Measurements from ENCODE around the gene VWA7. TPM values are rescaled to one million over a fixed set of nuclear protein-coding genes. Genes with fewer than 3 reads are reported as not detected.

The VWA7 gene
- polyA plus RNA-seq, 2 donors = 0.33 to 1.3 TPM

GRCh38 chr6:31778999-31779885, 2.1 kb upstream of the VWA7 start:
- WGBS, 2 donors = 83 to 86% methylated on average over 36 to 43 of the region's 43 CpGs
- H3K9me3 ChIP-seq (ENCODE audit: control insufficient read depth in 2 of 2, insufficient read depth in 1 of 2, low read depth in 1 of 2, low read length in 1 of 2) = no peaks in the 10 kb centered on the region

DNA sequence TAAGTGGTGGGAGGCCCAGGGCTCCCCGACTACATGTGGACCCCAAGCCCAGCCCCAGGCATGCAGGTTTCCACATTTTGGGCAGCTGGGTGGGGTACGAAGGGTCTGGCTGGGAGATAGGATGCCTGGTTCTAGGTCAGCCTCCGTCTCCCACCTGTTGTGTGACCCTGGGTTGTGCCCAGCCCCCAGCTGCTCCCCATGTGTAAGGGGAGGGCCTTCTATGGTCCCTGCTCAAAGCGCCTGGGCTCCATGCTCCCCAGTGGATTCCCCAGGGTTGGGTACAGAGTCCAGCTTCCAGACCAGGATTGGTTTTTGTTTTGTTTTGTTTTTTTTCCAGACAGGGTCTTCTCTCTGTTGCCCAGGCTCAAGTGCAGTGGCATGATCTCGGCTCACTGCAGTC, 1.1 kb upstream of the VWA7 start:
- 96 to 97% methylated on average over 5 of the region's 5 CpGs for WGBS, 2 donors
- Histone ChIP-seq H3K9me3 (ENCODE audit: control insufficient read depth in 2 of 2, insufficient read depth in 1 of 2, low read depth in 1 of 2, low read length in 1 of 2) (no peaks in the 10 kb centered on the region), H3K27me3 (ENCODE audit: control insufficient read depth in 1 of 2, insufficient read depth in 2 of 2, low read length in 2 of 2) (no peaks in the 10 kb centered on the region), H3K27ac (ENCODE audit: low read depth in 2 of 2, low read length in 1 of 2) (no peak overlapping the region), H3K4me1 (ENCODE audit: control insufficient read depth in 2 of 2, insufficient read depth in 2 of 2, low read length in 1 of 2) (peaks cover 6 to 9% of the 10 kb centered on the region in 2 donors), H3K4me3 (ENCODE audit: low read depth in 1 of 2, low read length in 2 of 2) (no peak overlapping the region), H3K36me3 (ENCODE audit: control insufficient read depth in 2 of 2, insufficient read depth in 2 of 2, low read length in 1 of 2) (peaks cover 8 to 45% of the 10 kb centered on the region in 2 donors)

More at GRCh38 chr6:31778999-31779885, 2.1 kb upstream of the VWA7 start:
- no peak overlapping the region for H3K27ac ChIP-seq (ENCODE audit: low read depth in 2 of 2, low read length in 1 of 2)
- H3K4me1 ChIP-seq (ENCODE audit: control insufficient read depth in 2 of 2, insufficient read depth in 2 of 2, low read length in 1 of 2) = peaks cover 6 to 9% of the 10 kb centered on the region in 2 donors
- no peak overlapping the region for H3K4me3 ChIP-seq (ENCODE audit: low read depth in 1 of 2, low read length in 2 of 2)
- peaks cover 8 to 49% of the 10 kb centered on the region in 2 donors for H3K36me3 ChIP-seq (ENCODE audit: control insufficient read depth in 2 of 2, insufficient read depth in 2 of 2, low read length in 1 of 2)
- no peaks in the 10 kb centered on the region for H3K27me3 ChIP-seq (ENCODE audit: control insufficient read depth in 1 of 2, insufficient read depth in 2 of 2, low read length in 2 of 2)

- H3K9me3 ChIP-seq (ENCODE audit: control insufficient read depth in 2 of 2, insufficient read depth in 1 of 2, low read depth in 1 of 2, low read length in 1 of 2) = no peaks in the 10 kb centered on the region
- H3K4me3 ChIP-seq (ENCODE audit: low read depth in 1 of 2, low read length in 2 of 2) = no peak overlapping the region
- H3K27ac ChIP-seq (ENCODE audit: low read depth in 2 of 2, low read length in 1 of 2) = peak overlapping the region in 1 of 2 donors; percentile 76
- H3K27me3 ChIP-seq (ENCODE audit: control insufficient read depth in 1 of 2, insufficient read depth in 2 of 2, low read length in 2 of 2) = no peaks in the 10 kb centered on the region
- WGBS, 2 donors = 85 to 92% methylated on average over 5 of the region's 5 CpGs
- H3K36me3 ChIP-seq (ENCODE audit: control insufficient read depth in 2 of 2, insufficient read depth in 2 of 2, low read length in 1 of 2) = peaks cover 8 to 42% of the 10 kb centered on the region in 2 donors
- H3K4me1 ChIP-seq (ENCODE audit: control insufficient read depth in 2 of 2, insufficient read depth in 2 of 2, low read length in 1 of 2) = peaks cover 6 to 9% of the 10 kb centered on the region in 2 donors
Measured at GRCh38 chr6:31777667-31778050, 531 bp upstream of the VWA7 start.

DNA sequence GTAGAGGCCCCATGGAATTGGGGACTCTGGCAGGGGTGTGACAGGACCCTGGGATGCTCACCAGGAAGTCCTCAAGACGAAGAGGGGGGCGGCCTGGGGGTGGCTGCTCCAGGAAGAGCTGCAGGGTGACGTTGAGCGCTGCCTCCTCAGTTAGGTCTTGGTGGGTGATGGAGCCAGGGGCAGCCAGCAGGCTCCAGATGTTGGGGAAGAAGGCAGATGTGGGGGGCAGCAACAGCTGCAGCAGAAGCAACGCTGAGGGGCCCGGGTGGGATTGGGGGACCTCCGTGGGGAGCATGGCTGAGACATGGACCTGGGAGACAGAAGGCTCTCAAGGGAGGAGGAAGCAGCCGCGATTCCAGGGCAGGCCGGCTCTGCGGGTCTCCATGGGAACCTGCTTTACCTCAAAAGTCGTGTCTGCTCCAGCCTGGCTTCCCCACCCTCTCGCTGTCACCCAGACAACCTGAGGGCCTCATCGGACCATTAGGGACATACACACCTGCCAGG, 591 bp downstream of the VWA7 start:
- no peaks in the 10 kb centered on the region for H3K27me3 ChIP-seq (ENCODE audit: control insufficient read depth in 1 of 2, insufficient read depth in 2 of 2, low read length in 2 of 2)
- H3K4me3 ChIP-seq (ENCODE audit: low read depth in 1 of 2, low read length in 2 of 2) = no peak overlapping the region

DNA sequence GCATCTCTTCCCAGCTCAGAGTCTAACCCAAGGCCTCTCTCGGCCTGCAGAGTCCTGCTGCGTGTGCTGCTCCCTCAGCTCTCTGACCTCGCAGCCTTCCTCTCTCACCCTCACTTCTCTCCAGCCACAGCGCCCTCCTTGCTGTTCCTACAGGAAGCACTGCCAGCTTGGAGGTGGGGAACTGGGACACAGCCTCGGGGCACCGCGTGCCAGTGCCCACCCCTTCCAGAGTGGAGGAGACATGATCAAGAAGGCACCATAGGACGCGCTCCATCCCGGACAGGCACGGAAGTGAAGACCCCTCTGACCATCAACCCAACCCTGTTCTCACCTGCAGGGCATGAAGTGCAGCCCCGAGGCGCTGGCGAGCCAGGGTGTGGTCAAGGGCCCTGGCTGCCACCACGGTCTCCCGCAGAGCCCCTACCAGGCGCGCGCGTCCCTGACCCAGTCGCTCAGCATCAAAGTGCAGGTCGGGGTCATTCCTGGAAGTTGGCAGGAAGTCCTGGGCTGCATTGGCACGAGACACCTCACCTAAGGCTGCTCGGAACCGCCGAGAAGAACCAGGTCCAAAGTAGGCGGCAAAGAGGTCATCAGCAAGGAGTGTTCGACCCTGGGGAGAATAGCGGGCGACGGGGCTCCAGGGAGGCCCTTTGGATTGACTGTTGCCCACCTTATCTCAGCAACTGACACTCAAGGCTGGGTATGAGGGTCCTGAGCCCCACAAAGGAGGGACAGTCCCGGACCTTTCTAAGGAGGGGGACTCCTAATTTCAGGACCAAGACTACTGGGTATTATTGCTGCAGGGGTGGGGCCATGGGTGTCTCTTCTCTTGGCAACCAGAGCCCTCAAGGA, 1.3 kb downstream of the VWA7 start:
- H3K4me1 ChIP-seq (ENCODE audit: control insufficient read depth in 2 of 2, insufficient read depth in 2 of 2, low read length in 1 of 2) = peaks cover 6 to 9% of the 10 kb centered on the region in 2 donors
- no peaks in the 10 kb centered on the region for H3K9me3 ChIP-seq (ENCODE audit: control insufficient read depth in 2 of 2, insufficient read depth in 1 of 2, low read depth in 1 of 2, low read length in 1 of 2)
- H3K27ac ChIP-seq (ENCODE audit: low read depth in 2 of 2, low read length in 1 of 2) = no peak overlapping the region
- no peak overlapping the region for H3K4me3 ChIP-seq (ENCODE audit: low read depth in 1 of 2, low read length in 2 of 2)
- peaks cover 7 to 25% of the 10 kb centered on the region in 2 donors for H3K36me3 ChIP-seq (ENCODE audit: control insufficient read depth in 2 of 2, insufficient read depth in 2 of 2, low read length in 1 of 2)
- no peaks in the 10 kb centered on the region for H3K27me3 ChIP-seq (ENCODE audit: control insufficient read depth in 1 of 2, insufficient read depth in 2 of 2, low read length in 2 of 2)
- 79 to 82% methylated on average over 32 of the region's 32 CpGs for WGBS, 2 donors

More for the DNA sequence above, 591 bp downstream of the VWA7 start:
- Histone ChIP-seq H3K9me3 (ENCODE audit: control insufficient read depth in 2 of 2, insufficient read depth in 1 of 2, low read depth in 1 of 2, low read length in 1 of 2) (no peaks in the 10 kb centered on the region), H3K36me3 (ENCODE audit: control insufficient read depth in 2 of 2, insufficient read depth in 2 of 2, low read length in 1 of 2) (peaks cover 8 to 32% of the 10 kb centered on the region in 2 donors), H3K4me1 (ENCODE audit: control insufficient read depth in 2 of 2, insufficient read depth in 2 of 2, low read length in 1 of 2) (peaks cover 6 to 9% of the 10 kb centered on the region in 2 donors), H3K27ac (ENCODE audit: low read depth in 2 of 2, low read length in 1 of 2) (peak overlapping the region in 1 of 2 donors; percentile 76)
- WGBS, 2 donors = 27 to 34% methylated on average over 13 to 14 of the region's 14 CpGs

- no peaks in the 10 kb centered on the region for H3K9me3 ChIP-seq (ENCODE audit: control insufficient read depth in 2 of 2, insufficient read depth in 1 of 2, low read depth in 1 of 2, low read length in 1 of 2)
- H3K27me3 ChIP-seq (ENCODE audit: control insufficient read depth in 1 of 2, insufficient read depth in 2 of 2, low read length in 2 of 2) = no peaks in the 10 kb centered on the region
- 59 to 67% methylated on average over 4 of the region's 4 CpGs for whole genome bisulfite sequencing, 2 donors
- H3K36me3 ChIP-seq (ENCODE audit: control insufficient read depth in 2 of 2, insufficient read depth in 2 of 2, low read length in 1 of 2) = peaks cover under 1 to 18% of the 10 kb centered on the region in 2 donors
- H3K4me1 ChIP-seq (ENCODE audit: control insufficient read depth in 2 of 2, insufficient read depth in 2 of 2, low read length in 1 of 2) = peaks cover 6 to 9% of the 10 kb centered on the region in 2 donors
- no peak overlapping the region for H3K27ac ChIP-seq (ENCODE audit: low read depth in 2 of 2, low read length in 1 of 2)
- no peak overlapping the region for H3K4me3 ChIP-seq (ENCODE audit: low read depth in 1 of 2, low read length in 2 of 2)
Measured at GRCh38 chr6:31775184-31775583, 1.9 kb downstream of the VWA7 start.

GRCh38 chr6:31771992-31772358, 5.2 kb downstream of the VWA7 start:
- Histone ChIP-seq H3K4me1 (ENCODE audit: control insufficient read depth in 2 of 2, insufficient read depth in 2 of 2, low read length in 1 of 2) (peaks cover 2 to 6% of the 10 kb centered on the region in 2 donors), H3K9me3 (ENCODE audit: control insufficient read depth in 2 of 2, insufficient read depth in 1 of 2, low read depth in 1 of 2, low read length in 1 of 2) (no peaks in the 10 kb centered on the region), H3K27me3 (ENCODE audit: control insufficient read depth in 1 of 2, insufficient read depth in 2 of 2, low read length in 2 of 2) (no peaks in the 10 kb centered on the region), H3K36me3 (ENCODE audit: control insufficient read depth in 2 of 2, insufficient read depth in 2 of 2, low read length in 1 of 2) (no peaks in the 10 kb centered on the region), H3K4me3 (ENCODE audit: low read depth in 1 of 2, low read length in 2 of 2) (no peak overlapping the region), H3K27ac (ENCODE audit: low read depth in 2 of 2, low read length in 1 of 2) (no peak overlapping the region)
- 67 to 68% methylated on average over 4 of the region's 4 CpGs for WGBS, 2 donors

DNA sequence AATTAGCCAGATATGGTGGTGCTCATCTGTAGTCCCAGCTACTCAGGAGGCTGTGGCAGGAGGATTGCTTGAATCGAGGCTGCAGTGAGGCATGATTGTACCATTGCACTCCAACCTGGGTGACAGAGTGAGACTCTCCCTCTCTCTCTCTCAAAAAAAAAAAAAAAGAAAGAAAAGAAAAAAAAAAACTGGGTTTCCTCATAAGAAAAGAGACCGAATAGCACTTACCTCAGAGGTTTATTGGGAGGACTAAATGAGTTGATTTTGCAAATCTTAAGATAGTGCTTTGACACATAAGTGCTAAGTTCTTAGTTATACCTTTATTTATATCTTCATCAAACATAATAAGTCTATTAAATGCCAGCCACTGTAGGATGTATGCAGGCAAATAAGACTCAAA, 6.3 kb downstream of the VWA7 start:
- WGBS, 2 donors = 86 to 89% methylated on average over 2 of the region's 2 CpGs
- H3K36me3 ChIP-seq (ENCODE audit: control insufficient read depth in 2 of 2, insufficient read depth in 2 of 2, low read length in 1 of 2) = no peaks in the 10 kb centered on the region
- no peak overlapping the region for H3K27ac ChIP-seq (ENCODE audit: low read depth in 2 of 2, low read length in 1 of 2)
- H3K4me1 ChIP-seq (ENCODE audit: control insufficient read depth in 2 of 2, insufficient read depth in 2 of 2, low read length in 1 of 2) = peaks cover 0 to 6% of the 10 kb centered on the region in 2 donors
- H3K9me3 ChIP-seq (ENCODE audit: control insufficient read depth in 2 of 2, insufficient read depth in 1 of 2, low read depth in 1 of 2, low read length in 1 of 2) = no peaks in the 10 kb centered on the region
- no peak overlapping the region for H3K4me3 ChIP-seq (ENCODE audit: low read depth in 1 of 2, low read length in 2 of 2)
- H3K27me3 ChIP-seq (ENCODE audit: control insufficient read depth in 1 of 2, insufficient read depth in 2 of 2, low read length in 2 of 2) = no peaks in the 10 kb centered on the region

DNA sequence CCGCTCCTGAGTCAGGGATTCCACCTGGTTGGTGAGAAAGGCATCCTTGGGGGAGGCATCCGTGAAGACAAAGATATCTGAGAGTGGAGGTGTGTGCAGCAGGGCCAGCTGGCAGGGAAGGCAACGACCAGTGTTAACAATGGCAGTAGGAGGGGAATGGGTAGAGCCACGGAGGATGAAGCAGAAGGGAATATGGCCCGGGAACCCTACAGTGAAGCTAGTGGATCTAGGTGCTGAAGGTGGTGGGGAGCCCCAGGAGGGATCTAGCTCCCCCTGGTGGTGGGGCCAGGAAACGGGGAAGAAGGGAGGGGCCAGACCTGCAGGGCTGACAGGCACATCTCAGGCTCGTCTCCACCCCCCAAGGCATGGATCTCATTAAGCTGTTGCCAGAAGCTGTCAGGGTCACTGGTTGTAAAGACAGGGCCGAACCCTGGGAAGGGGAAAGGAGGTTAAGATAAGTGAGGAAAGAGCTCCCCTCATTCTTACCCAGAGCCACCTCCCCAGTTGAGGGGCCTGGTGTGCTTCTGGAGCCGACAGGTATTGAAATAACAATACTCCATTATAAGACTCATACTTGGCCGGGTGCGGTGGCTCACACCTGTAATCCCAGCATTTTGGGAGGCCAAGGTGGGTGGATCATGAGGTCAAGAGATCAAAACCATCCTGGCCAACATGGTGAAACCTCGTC, 7.3 kb downstream of the VWA7 start:
- H3K36me3 ChIP-seq (ENCODE audit: control insufficient read depth in 2 of 2, insufficient read depth in 2 of 2, low read length in 1 of 2) = no peaks in the 10 kb centered on the region
- no peak overlapping the region for H3K4me3 ChIP-seq (ENCODE audit: low read depth in 1 of 2, low read length in 2 of 2)
- no peak overlapping the region for H3K27ac ChIP-seq (ENCODE audit: low read depth in 2 of 2, low read length in 1 of 2)
- 55% methylated on average over 12 of the region's 12 CpGs for WGBS, 2 donors
- H3K9me3 ChIP-seq (ENCODE audit: control insufficient read depth in 2 of 2, insufficient read depth in 1 of 2, low read depth in 1 of 2, low read length in 1 of 2) = no peaks in the 10 kb centered on the region
- peaks cover 0 to 3% of the 10 kb centered on the region in 2 donors for H3K4me1 ChIP-seq (ENCODE audit: control insufficient read depth in 2 of 2, insufficient read depth in 2 of 2, low read length in 1 of 2)
- H3K27me3 ChIP-seq (ENCODE audit: control insufficient read depth in 1 of 2, insufficient read depth in 2 of 2, low read length in 2 of 2) = no peaks in the 10 kb centered on the region
